ENCODE data around the gene DENND2C. TPM values are rescaled to one million over a fixed set of nuclear protein-coding genes. Genes with fewer than 3 reads are reported as not detected.

The DENND2C gene
- total RNA-seq, 1 experiment from 2014 or later = 3.6 TPM

DNA sequence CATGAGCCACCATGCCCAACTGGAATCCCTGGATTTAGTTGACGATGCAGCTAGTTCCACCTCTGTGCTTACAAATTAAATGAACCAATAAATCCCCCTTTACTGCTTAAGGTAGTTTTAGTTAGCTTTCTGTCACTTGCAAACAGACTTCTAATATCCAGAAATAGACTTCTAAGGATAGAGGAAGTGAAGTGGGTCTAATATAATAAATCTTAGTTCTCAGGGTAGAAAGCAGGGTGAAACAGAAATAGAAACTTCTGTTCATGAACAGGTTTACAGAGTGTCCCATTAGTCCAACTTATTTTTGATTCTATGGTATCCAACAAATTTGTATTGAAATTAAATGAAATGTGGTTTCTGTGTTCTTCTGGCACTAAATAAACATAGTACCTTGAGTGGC is 108.5 kb downstream of the DENND2C start:
- H3K4me2 ChIP-seq (ENCODE audit: low read length) = no peak overlapping the region
- no peaks in the 10 kb centered on the region for H3K4me1 ChIP-seq (ENCODE audit: control insufficient read depth in 1 of 2, insufficient read depth in 2 of 2, low read length in 2 of 2)
- H3K36me3 ChIP-seq (ENCODE audit: control insufficient read depth in 1 of 2, insufficient read depth in 2 of 2, low read length in 2 of 2) = peaks cover 0 to 8% of the 10 kb centered on the region in 2 experiments; a peak in 1 of 4 replicates
- H3K79me2 ChIP-seq (ENCODE audit: insufficient read depth, low read length) = no peaks in the 10 kb centered on the region
- no peak overlapping the region for H3K9ac ChIP-seq (ENCODE audit: low read length)
- no peak overlapping the region for H3K27ac ChIP-seq (ENCODE audit: low read depth, low read length)
- H4K20me1 ChIP-seq (ENCODE audit: insufficient read depth) = no peaks in the 10 kb centered on the region
- no peaks in the 10 kb centered on the region for H3K9me3 ChIP-seq (ENCODE audit: control insufficient read depth in 1 of 2, insufficient read depth in 1 of 2, low read depth in 1 of 2, low read length in 2 of 2)
- ChIA-PET POLR2A (interaction anchor here (1.2 kb wide), 1 partner anchor 11 kb away, joined by 3 read pairs; no protein-coding TSS in a partner anchor), RAD21 (ENCODE audit: low non-redundant PET in 1 of 2, low total read pairs in 2 of 2, uncharacterized antibody in 2 of 2, unreplicated experiment in 2 of 2) (no interaction called here), CTCF (no interaction called here)
- H3K9me2 ChIP-seq (ENCODE audit: insufficient read depth) = no peaks in the 10 kb centered on the region
- TF ChIP-seq FOSL1 (IDR thresholded peaks at IDR 0.05; ENCODE audit: low read depth) = no peak
- TF ChIP-seq YY1 (IDR thresholded peaks at IDR 0.05; ENCODE audit: extremely low read depth, insufficient replicate concordance, low read depth, low read length) = no peak
- no peak for TF ChIP-seq EGR1 (IDR thresholded peaks at IDR 0.05; ENCODE audit: low read depth)
- TF ChIP-seq EZH2 (IDR thresholded peaks at IDR 0.05) = no peak
- TF ChIP-seq, protein P1, sequence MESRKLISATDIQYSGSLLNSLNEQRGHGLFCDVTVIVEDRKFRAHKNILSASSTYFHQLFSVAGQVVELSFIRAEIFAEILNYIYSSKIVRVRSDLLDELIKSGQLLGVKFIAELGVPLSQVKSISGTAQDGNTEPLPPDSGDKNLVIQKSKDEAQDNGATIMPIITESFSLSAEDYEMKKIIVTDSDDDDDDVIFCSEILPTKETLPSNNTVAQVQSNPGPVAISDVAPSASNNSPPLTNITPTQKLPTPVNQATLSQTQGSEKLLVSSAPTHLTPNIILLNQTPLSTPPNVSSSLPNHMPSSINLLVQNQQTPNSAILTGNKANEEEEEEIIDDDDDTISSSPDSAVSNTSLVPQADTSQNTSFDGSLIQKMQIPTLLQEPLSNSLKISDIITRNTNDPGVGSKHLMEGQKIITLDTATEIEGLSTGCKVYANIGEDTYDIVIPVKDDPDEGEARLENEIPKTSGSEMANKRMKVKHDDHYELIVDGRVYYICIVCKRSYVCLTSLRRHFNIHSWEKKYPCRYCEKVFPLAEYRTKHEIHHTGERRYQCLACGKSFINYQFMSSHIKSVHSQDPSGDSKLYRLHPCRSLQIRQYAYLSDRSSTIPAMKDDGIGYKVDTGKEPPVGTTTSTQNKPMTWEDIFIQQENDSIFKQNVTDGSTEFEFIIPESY (IDR thresholded peaks at IDR 0.05; ENCODE audit: extremely low read depth, insufficient replicate concordance, low read length) = no peak
- TF ChIP-seq SRF (IDR thresholded peaks at IDR 0.05; ENCODE audit: low read depth) = no peak
- TF ChIP-seq EZH2phosphoT487 (IDR thresholded peaks at IDR 0.05; ENCODE audit: borderline replicate concordance) = no peak
- no peak for TF ChIP-seq SIN3A (IDR thresholded peaks at IDR 0.05; ENCODE audit: low read depth)
- TF ChIP-seq RAD21 (IDR thresholded peaks at IDR 0.05; ENCODE audit: low read depth) = no peak
- no peak for TF ChIP-seq SP1 (IDR thresholded peaks at IDR 0.05; ENCODE audit: low read depth)
- TF ChIP-seq ATF3 (IDR thresholded peaks at IDR 0.05) = no peak
- TF ChIP-seq CTCF (IDR thresholded peaks at IDR 0.05 in 2 of 3, conservative IDR thresholded peaks at IDR 0.05 in 1 of 3; ENCODE audit: borderline replicate concordance in 1 of 3, insufficient read depth in 1 of 3, low read depth in 2 of 3, low read length in 2 of 3) = no peak
- H3K4me3 ChIP-seq (replicated peaks in 1 of 2; ENCODE audit: low read depth in 1 of 2, low read length in 2 of 2) = no peak overlapping the region
- no TSS peak for BruUV-seq (replicated peaks)
- H2AFZ ChIP-seq (ENCODE audit: low read depth, low read length, poor library complexity, severe bottlenecking) = no peak overlapping the region
- no peaks in the 10 kb centered on the region for H3K27me3 ChIP-seq (ENCODE audit: insufficient read depth, low read length)
- DNase-seq (ENCODE audit: low read depth, low spot score) (no peak), ATAC-seq (no peak)
- intact Hi-C loops (cut with micrococcal nuclease) = no loop called here
